NT2/D1 (cell line): ENCODE data around the gene TRAF7.

Experiments used
- SUZ12 ChIP-seq: IDR thresholded peaks from 2 replicates; pipeline ENCODE4 v1.6.1; 2011; ENCODE audit not compliant: insufficient read length, insufficient read depth; ENCODE audit errors: extremely low read depth
- YY1 ChIP-seq: IDR thresholded peaks from 2 replicates; pipeline ENCODE4 v1.6.1; 2011; ENCODE audit not compliant: insufficient read length, insufficient read depth
- ZNF274 ChIP-seq: IDR thresholded peaks from 2 replicates; pipeline ENCODE4 v1.6.1; 2011; ENCODE audit warnings: mild to moderate bottlenecking, low read depth, low read length

- TF ChIP-seq SUZ12 (no peak), ZNF274 (no peak), YY1 (no peak)
These were observed 11.6 kb upstream of the TRAF7 start for GRCh38 chr16:2143878-2144485.
